A549 (cell line): ENCODE data around the gene CGB3.

Source experiments
- MAX ChIP-seq: IDR thresholded peaks from 2 replicates; pipeline ENCODE4 v1.6.1; 2012
- NFE2L2 ChIP-seq: fragments of 150-350 bp; conservative IDR thresholded peaks from 2 replicates; pipeline ENCODE4 v1.6.1; 2014; ENCODE audit warnings: low read length
- PHF8 ChIP-seq: fragments of 200-600 bp; sonication (generic); IDR thresholded peaks from 2 replicates; pipeline ENCODE4 v1.6.1; 2016; ENCODE audit warnings: low read depth, mild to moderate bottlenecking, antibody characterized with exemption, moderate library complexity, borderline replicate concordance
- POLR2AphosphoS2 ChIP-seq: conservative IDR thresholded peaks from 2 replicates; pipeline ENCODE4 v1.6.1; 2012; ENCODE audit warnings: low read length, improper control_type of control experiment, inconsistent platforms
- TF ChIP-seq, protein P1 (sequence below): fragments of >200 bp; sonication (Bioruptor Twin); formaldehyde crosslinking; IDR thresholded peaks from 3 replicates; pipeline ENCODE4 v1.5.1; 2016

DNA sequence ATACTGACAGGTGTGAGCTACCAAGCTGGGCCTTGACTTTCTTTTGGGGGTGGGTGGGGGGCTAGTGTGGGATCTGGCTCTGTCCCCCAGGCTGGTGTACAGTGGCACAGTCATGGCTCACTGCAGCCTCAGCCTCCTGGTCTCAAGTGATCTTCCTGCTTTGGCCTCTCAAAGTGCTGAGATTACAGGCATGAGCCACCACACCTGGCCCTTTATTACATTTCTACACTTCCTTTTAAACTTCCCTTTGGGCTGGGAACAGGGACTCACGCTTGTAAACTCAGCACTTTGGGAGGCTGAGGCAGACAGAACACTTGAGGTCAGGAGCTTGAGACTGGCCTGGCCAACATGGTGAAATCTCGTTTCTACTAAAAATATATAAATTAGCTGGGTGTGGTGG lies 47.1 kb downstream of the CGB3 start:
- TF ChIP-seq, protein P1, sequence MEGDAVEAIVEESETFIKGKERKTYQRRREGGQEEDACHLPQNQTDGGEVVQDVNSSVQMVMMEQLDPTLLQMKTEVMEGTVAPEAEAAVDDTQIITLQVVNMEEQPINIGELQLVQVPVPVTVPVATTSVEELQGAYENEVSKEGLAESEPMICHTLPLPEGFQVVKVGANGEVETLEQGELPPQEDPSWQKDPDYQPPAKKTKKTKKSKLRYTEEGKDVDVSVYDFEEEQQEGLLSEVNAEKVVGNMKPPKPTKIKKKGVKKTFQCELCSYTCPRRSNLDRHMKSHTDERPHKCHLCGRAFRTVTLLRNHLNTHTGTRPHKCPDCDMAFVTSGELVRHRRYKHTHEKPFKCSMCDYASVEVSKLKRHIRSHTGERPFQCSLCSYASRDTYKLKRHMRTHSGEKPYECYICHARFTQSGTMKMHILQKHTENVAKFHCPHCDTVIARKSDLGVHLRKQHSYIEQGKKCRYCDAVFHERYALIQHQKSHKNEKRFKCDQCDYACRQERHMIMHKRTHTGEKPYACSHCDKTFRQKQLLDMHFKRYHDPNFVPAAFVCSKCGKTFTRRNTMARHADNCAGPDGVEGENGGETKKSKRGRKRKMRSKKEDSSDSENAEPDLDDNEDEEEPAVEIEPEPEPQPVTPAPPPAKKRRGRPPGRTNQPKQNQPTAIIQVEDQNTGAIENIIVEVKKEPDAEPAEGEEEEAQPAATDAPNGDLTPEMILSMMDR: no peak
- no peak for TF ChIP-seq MAX
- TF ChIP-seq POLR2AphosphoS2: no peak
- TF ChIP-seq PHF8: no peak
- no peak for TF ChIP-seq NFE2L2
